CD14-positive monocyte (primary cell): ENCODE data around the gene ZFP92. TPM values are rescaled to one million over a fixed set of nuclear protein-coding genes. Genes with fewer than 3 reads are reported as not detected.

Source experiments
- DNase-seq, 3 donors: peaks; one replicate each; pipeline ENCODE4 v3.0.0-alpha.2; 2011 to 2022
- H2AFZ ChIP-seq: 2 replicates; pipeline ENCODE4 v1.6.0; 2012; ENCODE audit warnings: mild to moderate bottlenecking, low read depth, low read length, inconsistent platforms; ENCODE audit not compliant: insufficient read depth, poor library complexity, severe bottlenecking
- H3K27ac ChIP-seq, 2 donors: 1 replicate in 1 of 2; 2 replicates in 1 of 2; pipeline ENCODE4 v1.5.1; 2012 to 2013; ENCODE audit warnings: low read length in 2 of 2, control low read depth in 1 of 2, inconsistent platforms in 1 of 2, low read depth in 1 of 2, mild to moderate bottlenecking in 1 of 2
- H3K27me3 ChIP-seq, 2 donors: one replicate each; pipeline versions ENCODE4 v1.6.0 to v1.6.1; 2011 to 2013; ENCODE audit warnings: low read length in 2 of 2; ENCODE audit not compliant: control insufficient read depth in 2 of 2, insufficient read depth in 2 of 2
- H3K36me3 ChIP-seq, 2 donors: replicated peaks in 1 of 2; 1 replicate in 1 of 2; 2 replicates in 1 of 2; pipeline versions ENCODE4 v1.5.1 to v1.6.1; 2012 to 2013; ENCODE audit warnings: low read length in 2 of 2, control low read depth in 1 of 2, inconsistent platforms in 1 of 2, mild to moderate bottlenecking in 1 of 2; ENCODE audit not compliant: insufficient read depth in 2 of 2, control insufficient read depth in 1 of 2
- H3K4me1 ChIP-seq, 2 donors: 1 replicate in 1 of 2; 2 replicates in 1 of 2; pipeline versions ENCODE4 v1.5.1 to v1.6.1; 2012 to 2013; ENCODE audit warnings: low read length in 2 of 2, control low read depth in 1 of 2, inconsistent platforms in 1 of 2, mild to moderate bottlenecking in 1 of 2, moderate library complexity in 1 of 2; ENCODE audit not compliant: insufficient read depth in 2 of 2, control insufficient read depth in 1 of 2
- H3K4me2 ChIP-seq: replicated peaks from 2 replicates; pipeline ENCODE3; 2012; ENCODE audit warnings: low read length, moderate library complexity, mild to moderate bottlenecking; ENCODE audit not compliant: poor library complexity, severe bottlenecking; ENCODE audit errors: extremely low read depth
- H3K4me3 ChIP-seq, 3 experiments: fragments of 200-600 bp in 1 of 3; sonication (generic) in 1 of 3; replicated peaks in 1 of 3; 1 replicate in 2 of 3; 2 replicates in 1 of 3; pipeline ENCODE4 v1.5.1; 2011 to 2013; ENCODE audit warnings: low read length in 3 of 3, mild to moderate bottlenecking in 3 of 3, control low read depth in 2 of 3, low read depth in 2 of 3, inconsistent platforms in 1 of 3, moderate library complexity in 1 of 3
- H3K79me2 ChIP-seq: 2 replicates; pipeline ENCODE4 v1.6.0; 2012; ENCODE audit warnings: mild to moderate bottlenecking, control low read depth, inconsistent platforms, low read length, moderate library complexity; ENCODE audit not compliant: insufficient read depth
- H3K9ac ChIP-seq: 2 replicates; pipeline ENCODE4 v1.6.0; 2017; ENCODE audit warnings: low read length, mild to moderate bottlenecking; ENCODE audit not compliant: insufficient read depth, poor library complexity, severe bottlenecking
- H3K9me3 ChIP-seq, 2 donors: replicated peaks in 1 of 2; 1 replicate in 1 of 2; 2 replicates in 1 of 2; pipeline versions ENCODE4 v1.5.1 to v1.6.1; 2012 to 2013; ENCODE audit warnings: low read length in 2 of 2, control low read depth in 1 of 2; ENCODE audit not compliant: control insufficient read depth in 1 of 2, insufficient read depth in 1 of 2
- H4K20me1 ChIP-seq: 2 replicates; pipeline ENCODE4 v1.6.0; 2012; ENCODE audit warnings: mild to moderate bottlenecking, low read length, control low read depth, moderate library complexity; ENCODE audit not compliant: insufficient read depth
- H3K27ac Mint-ChIP-seq, 7 donors: one replicate each; pipeline ENCODE4 v1.8.0; 2020; ENCODE audit warnings: mild to moderate bottlenecking in 7 of 7, mixed read lengths in 7 of 7, moderate library complexity in 6 of 7, inconsistent platforms in 2 of 7
- H3K27me3 Mint-ChIP-seq, 3 donors: one replicate each; pipeline ENCODE4 v1.8.0; 2021 to 2022; ENCODE audit warnings: low read depth in 3 of 3, mild to moderate bottlenecking in 3 of 3, mixed read lengths in 3 of 3, moderate library complexity in 3 of 3, inconsistent platforms in 1 of 3
- H3K36me3 Mint-ChIP-seq, 2 donors: one replicate each; pipeline ENCODE4 v1.8.0; 2020; ENCODE audit warnings: mixed read lengths in 2 of 2, inconsistent platforms in 1 of 2, mild to moderate bottlenecking in 1 of 2
- H3K4me1 Mint-ChIP-seq: one replicate; pipeline ENCODE4 v1.8.0; 2020; ENCODE audit warnings: mild to moderate bottlenecking, mixed read lengths
- H3K4me3 Mint-ChIP-seq, 2 donors: one replicate each; pipeline ENCODE4 v1.8.0; 2020; ENCODE audit warnings: mild to moderate bottlenecking in 2 of 2, mixed read lengths in 2 of 2, moderate library complexity in 1 of 2
- H3K9me3 Mint-ChIP-seq, 7 donors: one replicate each; pipeline ENCODE4 v1.8.0; 2020 to 2022; ENCODE audit warnings: mixed read lengths in 7 of 7, mild to moderate bottlenecking in 6 of 7, moderate library complexity in 6 of 7, inconsistent platforms in 2 of 7
- CTCF ChIP-seq: fragments of 200-600 bp; IDR thresholded peaks from one replicate; pipeline ENCODE4 v1.8.0; 2022; ENCODE audit warnings: antibody characterized with exemption, mild to moderate bottlenecking
- WGBS: methylation state at CpG from one replicate; pipeline ENCODE4 v1.1.5; 2013; ENCODE audit warnings: missing lambda C conversion rate; ENCODE audit not compliant: insufficient coverage; 5-methylcytosine and 5-hydroxymethylcytosine counted together
- intact Hi-C, 2 donors: fragments of 100-400 bp; cut with micrococcal nuclease; formaldehyde crosslinking; loops; one replicate each; pipeline versions ENCODE4 v1.15.0 to v1.15.1; 2023
- polyA plus RNA-seq, 3 donors: library from polyadenylated mRNA; depleted of rRNA in 1 of 3; unstranded in 2 of 3; stranded (reverse) in 1 of 3; fragments of 300-500 nt in 2 of 3; fragments of >200 nt in 1 of 3; fragmentation: Illumina TruSeq in 2 of 3; gene quantifications; 1 replicate in 2 of 3; 2 replicates in 1 of 3; pipeline ENCODE4 v1.2.3, GENCODE V29; 2012 to 2021

The ZFP92 gene
- polyA plus RNA-seq, 3 donors: 0.04 to 0.96 (median 0.13) TPM

- H3K36me3 ChIP-seq: peaks cover 0 to 6% of the 10 kb centered on the region in 2 donors
- WGBS: 94% methylated on average over 7 of the region's 18 CpGs
Measured at GRCh38 chrX:153421856-153422255, 10.6 kb downstream of the ZFP92 start.

GRCh38 chrX:153423652-153424051 lies 12.4 kb downstream of the ZFP92 start:
- intact Hi-C loops: no loop called here
- Histone ChIP-seq H3K9me3 (no peaks in the 10 kb centered on the region), H4K20me1 (no peaks in the 10 kb centered on the region), H3K9ac (no peak overlapping the region), H3K27ac (no peak overlapping the region), H3K4me1 (no peaks in the 10 kb centered on the region), H3K36me3 (peaks cover 0 to 6% of the 10 kb centered on the region in 2 donors), H3K27me3 (no peaks in the 10 kb centered on the region), H3K79me2 (no peaks in the 10 kb centered on the region), H3K4me3 (no peak overlapping the region), H2AFZ (no peak overlapping the region), H3K4me2 (no peak overlapping the region)
- peaks cover 8 to 15% of the 10 kb centered on the region in 2 donors for H3K36me3 Mint-ChIP-seq
- no peak overlapping the region for H3K4me3 Mint-ChIP-seq
- H3K4me1 Mint-ChIP-seq: peaks cover 22% of the 10 kb centered on the region
- peaks cover 0 to 13% (median 5%) of the 10 kb centered on the region in 7 donors for H3K9me3 Mint-ChIP-seq
- TF ChIP-seq CTCF: no peak
- peaks cover 0 to 5% (median 4%) of the 10 kb centered on the region in 3 donors for H3K27me3 Mint-ChIP-seq
- DNase-seq: no peak
- H3K27ac Mint-ChIP-seq: peak overlapping the region in 1 of 7 donors; percentile 46
- WGBS: 70% methylated on average over 2 of the region's 8 CpGs

More at GRCh38 chrX:153421856-153422255, 10.6 kb downstream of the ZFP92 start:
- intact Hi-C loops: no loop called here
- peak overlapping the region in 1 of 7 donors; percentile 10 for H3K27ac Mint-ChIP-seq
- no peak for DNase-seq
- Histone ChIP-seq H3K79me2 (no peaks in the 10 kb centered on the region), H3K4me3 (no peak overlapping the region), H2AFZ (no peak overlapping the region), H3K4me2 (no peak overlapping the region), H3K27ac (no peak overlapping the region), H3K9me3 (no peaks in the 10 kb centered on the region), H4K20me1 (no peaks in the 10 kb centered on the region), H3K27me3 (no peaks in the 10 kb centered on the region), H3K4me1 (peaks cover under 1 to 6% of the 10 kb centered on the region in 2 donors), H3K9ac (no peak overlapping the region)
- no peak overlapping the region for H3K4me3 Mint-ChIP-seq
- H3K9me3 Mint-ChIP-seq: peaks cover 0 to 9% (median 0%) of the 10 kb centered on the region in 7 donors
- peaks cover 10 to 15% of the 10 kb centered on the region in 2 donors for H3K36me3 Mint-ChIP-seq
- TF ChIP-seq CTCF: no peak
- peaks cover 24% of the 10 kb centered on the region for H3K4me1 Mint-ChIP-seq
- H3K27me3 Mint-ChIP-seq: peaks cover 0 to 8% (median 5%) of the 10 kb centered on the region in 3 donors
